HEK293T (cell line): ENCODE data around the gene NUP85.

Experiments used
- CTCF ChIA-PET: fragments of 350-600 bp; formaldehyde crosslinking; extraction: SDS; loops from one replicate; lab custom pipeline; 2021; ENCODE audit warnings: antibody characterized with exemption, inconsistent platforms; lab: Yijun Ruan, JAX
- POLR2A ChIA-PET: fragments of 350-600 bp; formaldehyde crosslinking; extraction: SDS; loops from one replicate; lab custom pipeline; 2020; ENCODE audit warnings: antibody characterized with exemption, inconsistent platforms; lab: Yijun Ruan, JAX
- DNase-seq: peaks from one replicate; pipeline ENCODE4 v3.0.0; 2012; ENCODE audit warnings: mixed read lengths; ENCODE audit errors: extremely low spot score
- ARNT ChIP-seq: fragments of 450-650 bp; IDR thresholded peaks from 2 replicates; pipeline ENCODE4 v1.6.1; 2017; ENCODE audit warnings: mild to moderate bottlenecking
- BHLHE40 ChIP-seq: fragments of 450-650 bp; IDR thresholded peaks from 2 replicates; pipeline ENCODE4 v1.6.1; 2016; ENCODE audit warnings: mild to moderate bottlenecking, moderate library complexity, borderline replicate concordance
- CTBP1 ChIP-seq: fragments of 450-650 bp; IDR thresholded peaks from 2 replicates; pipeline ENCODE4 v1.6.1; 2016; ENCODE audit warnings: borderline replicate concordance
- ELF4 ChIP-seq: fragments of 450-650 bp; IDR thresholded peaks from 2 replicates; pipeline ENCODE4 v1.6.1; 2017; ENCODE audit warnings: antibody characterized with exemption
- FOXA1 ChIP-seq: fragments of 450-650 bp; IDR thresholded peaks from 2 replicates; pipeline ENCODE4 v1.6.1; 2016; ENCODE audit warnings: mild to moderate bottlenecking
- FOXK2 ChIP-seq: fragments of 450-650 bp; IDR thresholded peaks from 2 replicates; pipeline ENCODE4 v1.6.1; 2016; ENCODE audit warnings: mild to moderate bottlenecking
- FOXM1 ChIP-seq: fragments of 450-650 bp; IDR thresholded peaks from 2 replicates; pipeline ENCODE4 v1.6.1; 2017; ENCODE audit warnings: mild to moderate bottlenecking, borderline replicate concordance
- HDGF ChIP-seq: fragments of 450-650 bp; IDR thresholded peaks from 2 replicates; pipeline ENCODE4 v1.6.1; 2017; ENCODE audit warnings: antibody characterized with exemption, borderline replicate concordance
- L3MBTL2 ChIP-seq: fragments of 450-650 bp; conservative IDR thresholded peaks from 2 replicates; pipeline ENCODE4 v1.6.1; 2016; ENCODE audit warnings: mild to moderate bottlenecking
- LEF1 ChIP-seq: fragments of 450-650 bp; IDR thresholded peaks from 2 replicates; pipeline ENCODE4 v1.6.1; 2017; ENCODE audit warnings: mild to moderate bottlenecking, borderline replicate concordance
- NFRKB ChIP-seq: fragments of 450-650 bp; IDR thresholded peaks from 2 replicates; pipeline ENCODE4 v1.6.1; 2016; ENCODE audit warnings: mild to moderate bottlenecking, moderate library complexity
- SP1 ChIP-seq: fragments of 450-650 bp; IDR thresholded peaks from 2 replicates; pipeline ENCODE4 v1.6.1; 2017
- SUZ12 ChIP-seq: fragments of 450-650 bp; IDR thresholded peaks from 2 replicates; pipeline ENCODE4 v1.6.1; 2016; ENCODE audit warnings: mild to moderate bottlenecking
- TARDBP ChIP-seq: fragments of 450-650 bp; IDR thresholded peaks from 2 replicates; pipeline ENCODE4 v1.6.1; 2016
- ZNF384 ChIP-seq: fragments of 450-650 bp; IDR thresholded peaks from 2 replicates; pipeline ENCODE4 v1.6.1; 2016
- TF ChIP-seq, protein P1 (sequence below): fragments of 450-650 bp; IDR thresholded peaks from 2 replicates; pipeline ENCODE4 v1.6.1; 2016

Gene NUP85

DNA sequence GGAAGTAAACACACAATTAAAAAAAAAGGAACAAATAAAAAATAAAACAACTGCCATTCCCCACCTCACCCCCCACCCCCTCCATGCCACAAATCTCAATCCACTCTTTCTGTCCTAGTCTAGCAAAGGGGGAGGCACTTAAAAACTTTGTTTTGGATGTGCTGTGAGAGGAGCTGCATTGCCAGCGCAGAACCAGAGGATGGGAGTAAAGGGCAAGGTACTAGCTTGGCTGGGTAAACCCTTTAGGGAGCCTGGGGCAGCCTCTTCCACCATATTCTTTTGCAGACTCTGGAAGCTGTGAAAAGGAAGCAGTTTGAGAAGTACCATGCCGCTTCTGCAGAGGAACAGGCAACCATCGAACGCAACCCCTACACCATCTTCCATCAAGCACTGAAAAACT is 57.6 kb downstream of the NUP85 start:
- TF ChIP-seq CTBP1 = no peak
- no peak for TF ChIP-seq SP1
- CTCF ChIA-PET = interaction anchor here (1.1 to 4.3 kb wide), 2 partner anchors 8 to 23 kb away, joined by 8 to 26 read pairs; partner anchors contain the start of gene MIF4GD
- POLR2A ChIA-PET = interaction anchor here (0.7 to 4.4 kb wide), 7 partner anchors 9 to 275 kb away, joined by 3 to 120 read pairs (median 6); partner anchors contain the start of genes CDR2L, MIF4GD, NUP85 and SLC25A19
- no peak for DNase-seq

DNA sequence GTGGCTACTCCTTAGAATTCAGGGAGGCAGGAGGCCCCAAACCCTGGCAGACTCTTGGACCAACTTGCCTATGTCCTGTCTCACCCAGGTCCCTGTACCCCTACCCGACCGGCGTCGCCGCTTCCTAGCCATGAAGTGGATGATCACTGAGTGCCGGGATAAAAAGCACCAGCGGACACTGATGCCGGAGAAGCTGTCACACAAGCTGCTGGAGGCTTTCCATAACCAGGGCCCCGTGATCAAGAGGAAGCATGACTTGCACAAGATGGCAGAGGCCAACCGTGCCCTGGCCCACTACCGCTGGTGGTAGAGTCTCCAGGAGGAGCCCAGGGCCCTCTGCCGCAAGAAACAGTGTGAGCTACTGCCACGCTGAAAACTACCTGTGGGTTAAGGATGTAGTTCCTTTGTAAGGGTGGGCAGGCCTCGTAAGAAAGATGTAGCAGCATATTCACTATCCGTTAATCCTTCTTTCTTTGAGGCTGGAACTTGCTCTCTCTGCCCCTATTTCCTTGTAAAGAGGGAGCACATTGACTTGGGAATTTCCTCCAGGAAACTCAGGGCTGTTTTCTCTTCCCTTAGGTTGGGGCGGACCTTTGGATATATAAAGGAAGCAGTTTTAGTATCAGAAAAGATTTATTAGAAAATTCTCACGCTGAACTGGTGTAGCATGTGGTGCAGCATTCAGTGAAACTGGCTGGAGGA is 60.3 kb downstream of the NUP85 start:
- ChIA-PET POLR2A (interaction anchor here (0.8 to 2.4 kb wide), 4 partner anchors 16 to 41 kb away, joined by 3 to 11 read pairs (median 3); partner anchors contain the start of gene SLC25A19), CTCF (no interaction called here)
- TF ChIP-seq NFRKB (no peak), CTBP1 (no peak), L3MBTL2 (no peak), SUZ12 (no peak), ZNF384 (no peak), FOXK2 (no peak), HDGF (no peak), LEF1 (no peak), TARDBP (no peak), ARNT (no peak), ELF4 (no peak), FOXM1 (no peak), BHLHE40 (no peak), FOXA1 (no peak), SP1 (no peak)
- TF ChIP-seq, protein P1, sequence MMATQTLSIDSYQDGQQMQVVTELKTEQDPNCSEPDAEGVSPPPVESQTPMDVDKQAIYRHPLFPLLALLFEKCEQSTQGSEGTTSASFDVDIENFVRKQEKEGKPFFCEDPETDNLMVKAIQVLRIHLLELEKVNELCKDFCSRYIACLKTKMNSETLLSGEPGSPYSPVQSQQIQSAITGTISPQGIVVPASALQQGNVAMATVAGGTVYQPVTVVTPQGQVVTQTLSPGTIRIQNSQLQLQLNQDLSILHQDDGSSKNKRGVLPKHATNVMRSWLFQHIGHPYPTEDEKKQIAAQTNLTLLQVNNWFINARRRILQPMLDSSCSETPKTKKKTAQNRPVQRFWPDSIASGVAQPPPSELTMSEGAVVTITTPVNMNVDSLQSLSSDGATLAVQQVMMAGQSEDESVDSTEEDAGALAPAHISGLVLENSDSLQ = no peak
- no peak for DNase-seq

DNA sequence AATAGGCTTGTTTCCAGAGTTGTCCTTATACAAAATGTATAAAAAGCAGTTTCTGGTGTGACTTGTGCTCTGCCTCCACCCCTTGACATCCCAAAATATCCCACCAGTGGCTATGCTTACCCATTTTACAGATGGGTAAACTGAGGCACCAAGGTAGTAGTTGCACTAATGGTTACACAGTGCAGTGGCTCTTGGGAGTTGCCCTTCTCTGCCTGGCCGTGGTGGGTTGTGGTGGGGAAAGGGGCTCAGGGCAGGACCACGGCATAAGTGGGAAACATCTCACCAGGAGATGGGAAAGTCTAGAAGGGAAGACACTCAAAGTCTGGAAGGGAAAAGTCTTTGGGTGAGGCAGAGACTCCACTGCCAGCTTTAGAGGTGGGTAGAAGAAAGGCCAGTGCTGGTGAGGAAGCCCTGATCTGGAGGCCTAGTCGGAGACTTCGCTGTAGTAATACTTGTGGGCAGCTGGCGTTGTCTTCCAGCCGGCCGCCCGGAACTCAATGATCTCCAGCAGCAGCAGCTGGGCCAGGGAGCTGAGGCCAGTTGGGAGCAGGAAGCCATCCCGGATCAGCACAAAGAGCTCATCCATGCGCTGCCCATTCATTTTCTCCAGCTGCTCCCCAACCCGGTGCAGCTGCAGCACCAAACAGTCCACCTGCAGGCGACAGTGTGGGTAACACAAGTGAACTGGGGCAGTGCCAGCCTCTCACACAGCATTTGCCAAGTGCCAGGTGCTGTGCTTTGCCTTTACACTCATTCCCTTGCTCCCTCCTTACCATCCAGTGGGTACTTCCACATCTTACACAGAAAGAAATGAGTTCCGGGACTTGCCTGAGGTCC is 61.1 kb downstream of the NUP85 start:
- TF ChIP-seq BHLHE40 (no peak), FOXK2 (no peak), FOXA1 (no peak)
- DNase-seq = no peak
- POLR2A ChIA-PET = interaction anchor here (0.7 to 2.4 kb wide), 5 partner anchors 11 to 139 kb away, joined by 3 to 11 read pairs (median 3); partner anchors contain the start of genes GRB2 and SLC25A19
- CTCF ChIA-PET = no interaction called here

DNA sequence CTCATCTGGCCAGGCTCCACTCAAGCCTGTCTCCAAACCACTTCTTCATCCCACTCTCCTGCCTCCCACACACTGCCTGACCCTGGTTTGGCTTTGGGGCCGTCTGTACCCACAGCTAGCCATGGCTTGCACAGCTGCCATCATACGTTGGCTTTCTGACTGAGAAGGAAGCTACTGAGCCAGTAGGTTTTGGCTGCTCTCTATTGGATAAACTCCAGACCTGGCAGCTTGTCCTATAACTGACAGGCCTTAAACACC is 61.6 kb downstream of the NUP85 start:
- DNase-seq = no peak
- POLR2A ChIA-PET = interaction anchor here (0.7 to 2.4 kb wide), 4 partner anchors 11 to 139 kb away, joined by 3 to 11 read pairs (median 5); partner anchors contain the start of genes GRB2 and SLC25A19
- TF ChIP-seq ZNF384 = no peak
- TF ChIP-seq SP1 = no peak
- no peak for TF ChIP-seq TARDBP
- TF ChIP-seq CTBP1 = no peak
- no peak for TF ChIP-seq BHLHE40
- TF ChIP-seq FOXK2 = no peak
- no peak for TF ChIP-seq LEF1
- TF ChIP-seq SUZ12 = no peak
- no peak for TF ChIP-seq ELF4
- CTCF ChIA-PET = no interaction called here

DNA sequence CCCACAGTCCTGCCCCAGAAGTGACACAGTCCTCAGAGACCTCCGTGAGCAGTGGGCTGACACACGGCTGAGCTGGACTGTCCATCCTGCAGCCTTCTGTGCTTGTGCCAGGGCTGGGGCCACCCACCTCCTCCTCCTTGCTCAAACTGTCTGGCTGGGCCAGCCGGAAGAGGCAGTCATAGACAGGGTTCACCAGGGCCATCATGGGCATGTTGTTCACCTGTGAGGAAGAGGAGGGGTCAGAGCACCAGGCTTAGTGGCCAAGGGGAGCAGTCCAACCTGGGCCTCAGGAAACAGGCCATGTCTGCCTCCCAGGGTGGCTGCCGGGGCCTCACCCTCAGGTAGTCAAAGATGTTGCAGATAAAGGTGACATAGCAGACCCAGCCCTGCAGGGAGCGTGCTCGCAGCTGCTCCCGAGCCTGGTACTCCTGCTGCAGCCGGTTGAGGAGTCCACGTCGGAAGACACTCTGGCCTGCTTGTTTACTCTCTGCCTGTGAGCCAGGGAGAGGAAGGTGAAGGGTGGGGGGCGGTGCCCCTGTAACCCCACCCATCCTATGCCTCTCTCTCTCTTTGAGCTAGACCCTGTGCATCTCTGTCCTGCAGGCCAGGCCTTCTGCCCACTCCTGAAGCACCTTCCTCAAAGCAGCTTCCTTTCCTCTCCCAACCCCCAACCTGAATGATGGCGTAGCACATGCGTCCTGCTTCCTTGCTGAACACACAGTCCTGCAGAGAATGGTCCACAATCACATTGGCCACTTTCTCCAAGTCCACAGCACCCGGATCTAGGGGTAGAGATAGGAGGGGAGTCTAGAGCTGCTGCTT is 62.1 kb downstream of the NUP85 start:
- TF ChIP-seq NFRKB (no peak), FOXA1 (no peak), ARNT (no peak), HDGF (no peak), BHLHE40 (no peak)
- no peak for DNase-seq
- ChIA-PET POLR2A (interaction anchor here (0.7 to 2.4 kb wide), 3 partner anchors 10 to 126 kb away, joined by 4 to 11 read pairs (median 6); partner anchors contain the start of gene SLC25A19), CTCF (no interaction called here)

DNA sequence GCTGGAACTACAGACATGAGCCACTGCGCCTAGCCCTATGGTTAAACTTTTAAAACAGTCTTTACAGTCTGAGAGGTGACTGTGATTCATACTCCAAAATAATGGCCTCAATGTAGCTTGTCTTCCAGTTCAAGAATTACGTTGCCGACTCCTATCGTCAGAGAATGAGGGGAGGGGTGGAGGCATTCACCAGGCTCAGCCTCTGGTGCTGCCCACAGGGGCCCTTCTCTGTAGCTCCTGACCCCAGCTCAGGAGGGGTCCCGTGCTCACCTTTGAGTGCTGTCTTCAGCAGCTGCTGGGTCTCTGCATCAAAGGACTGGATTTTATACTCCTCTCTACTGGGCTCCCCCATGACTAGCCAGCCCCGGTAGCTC is 64.4 kb downstream of the NUP85 start:
- CTCF ChIA-PET = interaction anchor here (1.4 to 2.7 kb wide), 8 partner anchors 8 to 309 kb away, joined by 4 to 26 read pairs (median 8); partner anchors contain the start of genes GGA3, GRB2 and MRPS7
- no peak for DNase-seq
- TF ChIP-seq L3MBTL2 (no peak), TARDBP (no peak), SP1 (no peak), HDGF (no peak), CTBP1 (no peak), FOXM1 (no peak), LEF1 (no peak), FOXK2 (no peak)
- POLR2A ChIA-PET = interaction anchor here (1.0 to 6.4 kb wide), 22 partner anchors 8 to 510 kb away, joined by 3 to 120 read pairs (median 8); partner anchors contain the start of genes GGA3, GRB2, MRPL58 and MRPS7
